WTC11 (cell line): Measurements from ENCODE around the gene GTPBP1. TPM values are rescaled to one million over a fixed set of nuclear protein-coding genes. Genes with fewer than 3 reads are reported as not detected.

ENCODE experiments used
- ATAC-seq: fragments of 200-7000 bp; cut with Tn5 transposase; 2 replicates; pipeline ENCODE4 v1.10.0; 2021; ENCODE audit warnings: mild to moderate bottlenecking, moderate library complexity
- CTCF ChIA-PET: fragments of 300-600 bp; sonication (Branson Sonifier 250); formaldehyde crosslinking; loops from one replicate; lab custom pipeline; 2021; ENCODE audit warnings: antibody characterized with exemption; lab: Charles Lee
- POLR2A ChIA-PET: fragments of 350-600 bp; sonication (Branson Sonifier 250); formaldehyde crosslinking; loops from one replicate; lab custom pipeline; 2021; ENCODE audit warnings: antibody characterized with exemption; lab: Charles Lee
- DNase-seq: peaks from one replicate; pipeline ENCODE4 v3.0.0; 2021; ENCODE audit warnings: low spot score
- H3K27ac Mint-ChIP-seq: 2 replicates; pipeline ENCODE4 v1.8.0; 2021; ENCODE audit warnings: mixed read lengths
- H3K27me3 Mint-ChIP-seq: 2 replicates; pipeline ENCODE4 v1.8.0; 2021; ENCODE audit warnings: low read depth, mild to moderate bottlenecking, moderate library complexity, mixed read lengths
- H3K36me3 Mint-ChIP-seq: 2 replicates; pipeline ENCODE4 v1.8.0; 2021; ENCODE audit warnings: mixed read lengths
- H3K4me1 Mint-ChIP-seq: 2 replicates; pipeline ENCODE4 v1.8.0; 2022; ENCODE audit warnings: mixed read lengths
- H3K4me3 Mint-ChIP-seq: 2 replicates; pipeline ENCODE4 v1.8.0; 2021; ENCODE audit warnings: mild to moderate bottlenecking, moderate library complexity, mixed read lengths
- H3K9me3 Mint-ChIP-seq: 2 replicates; pipeline ENCODE4 v1.8.0; 2021; ENCODE audit warnings: mixed read lengths
- CREB1 ChIP-seq: sonication (generic); formaldehyde crosslinking; IDR thresholded peaks from 2 replicates; pipeline ENCODE4 v1.8.0; 2023; ENCODE audit warnings: mild to moderate bottlenecking, missing genetic modification reagents
- FOXK1 ChIP-seq: sonication (generic); formaldehyde crosslinking; IDR thresholded peaks from 2 replicates; pipeline ENCODE4 v1.8.0; 2022; ENCODE audit warnings: mild to moderate bottlenecking, moderate library complexity, missing genetic modification reagents
- FOXP1 ChIP-seq: sonication (generic); formaldehyde crosslinking; IDR thresholded peaks from 2 replicates; pipeline ENCODE4 v1.8.0; 2022; ENCODE audit warnings: missing genetic modification reagents, mild to moderate bottlenecking, moderate library complexity, borderline replicate concordance
- IRF2 ChIP-seq: sonication (generic); formaldehyde crosslinking; IDR thresholded peaks from 2 replicates; pipeline ENCODE4 v1.8.0; 2022; ENCODE audit warnings: low read depth, missing genetic modification reagents, borderline replicate concordance
- JAZF1 ChIP-seq: fragments of 250-450 bp; sonication (Bioruptor Pico); IDR thresholded peaks from 2 replicates; pipeline ENCODE4 v1.9.0; 2021; ENCODE audit warnings: moderate library complexity, mild to moderate bottlenecking, inconsistent platforms
- KAT7 ChIP-seq: sonication (generic); formaldehyde crosslinking; IDR thresholded peaks from 2 replicates; pipeline ENCODE4 v1.8.1; 2023; ENCODE audit warnings: missing genetic modification reagents, mild to moderate bottlenecking, borderline replicate concordance
- MYBL2 ChIP-seq: sonication (generic); formaldehyde crosslinking; IDR thresholded peaks from 2 replicates; pipeline ENCODE4 v1.8.1; 2023; ENCODE audit warnings: mild to moderate bottlenecking, moderate library complexity, missing genetic modification reagents
- NFE2L1 ChIP-seq: sonication (generic); formaldehyde crosslinking; IDR thresholded peaks from 2 replicates; pipeline ENCODE4 v1.8.1; 2023; ENCODE audit warnings: missing genetic modification reagents
- NFYB ChIP-seq: sonication (generic); formaldehyde crosslinking; conservative IDR thresholded peaks from 2 replicates; pipeline ENCODE4 v1.8.0; 2022; ENCODE audit warnings: low read depth, missing genetic modification reagents
- SMAD4 ChIP-seq: sonication (generic); formaldehyde crosslinking; IDR thresholded peaks from 2 replicates; pipeline ENCODE4 v1.8.0; 2022; ENCODE audit warnings: mild to moderate bottlenecking, missing genetic modification reagents
- TEAD1 ChIP-seq: sonication (generic); formaldehyde crosslinking; IDR thresholded peaks from 2 replicates; pipeline ENCODE4 v1.8.0; 2022; ENCODE audit warnings: mild to moderate bottlenecking, missing genetic modification reagents
- ZBTB21 ChIP-seq: sonication (generic); formaldehyde crosslinking; IDR thresholded peaks from 2 replicates; pipeline ENCODE4 v1.8.1; 2023; ENCODE audit warnings: mild to moderate bottlenecking, missing genetic modification reagents, borderline replicate concordance
- ZNF138 ChIP-seq: sonication (generic); formaldehyde crosslinking; conservative IDR thresholded peaks from 2 replicates; pipeline ENCODE4 v1.8.1; 2022; ENCODE audit warnings: mild to moderate bottlenecking, moderate library complexity, missing genetic modification reagents
- ZNF219 ChIP-seq: sonication (generic); formaldehyde crosslinking; IDR thresholded peaks from 2 replicates; pipeline ENCODE4 v1.8.0; 2023; ENCODE audit warnings: missing genetic modification reagents, mild to moderate bottlenecking, borderline replicate concordance
- ZNF263 ChIP-seq: sonication (generic); formaldehyde crosslinking; IDR thresholded peaks from 2 replicates; pipeline ENCODE4 v1.8.1; 2022; ENCODE audit warnings: low read depth, mild to moderate bottlenecking, moderate library complexity, missing genetic modification reagents
- ZNF423 ChIP-seq: fragments of 250-450 bp; sonication (Bioruptor Pico); IDR thresholded peaks from 2 replicates; pipeline ENCODE4 v2.1.2; 2022; ENCODE audit warnings: mild to moderate bottlenecking, moderate library complexity
- total RNA-seq: library from RNA; stranded (reverse); gene quantifications from 3 replicates; pipeline ENCODE4 v1.2.3, GENCODE V29; 2021
- TF ChIP-seq, protein P1 (sequence below): sonication (generic); formaldehyde crosslinking; IDR thresholded peaks from 2 replicates; pipeline ENCODE4 v1.8.1; 2023; ENCODE audit warnings: mild to moderate bottlenecking, missing genetic modification reagents, moderate library complexity
- TF ChIP-seq, protein P2 (sequence below): sonication (generic); formaldehyde crosslinking; IDR thresholded peaks from 2 replicates; pipeline ENCODE4 v1.8.1; 2022; ENCODE audit warnings: missing genetic modification reagents, borderline replicate concordance
- TF ChIP-seq, protein P3 (sequence below): fragments of 250-450 bp; sonication (Bioruptor Pico); IDR thresholded peaks from 2 replicates; pipeline ENCODE4 v1.9.0; 2021; ENCODE audit warnings: moderate library complexity, mild to moderate bottlenecking, inconsistent platforms, borderline replicate concordance
- TF ChIP-seq, protein P4 (sequence below): sonication (generic); formaldehyde crosslinking; IDR thresholded peaks from 2 replicates; pipeline ENCODE4 v1.8.0; 2023; ENCODE audit warnings: mild to moderate bottlenecking, missing genetic modification reagents
- TF ChIP-seq, protein P5 (sequence below): fragments of 200-600 bp; IDR thresholded peaks from 2 replicates; pipeline ENCODE4 v1.8.0; 2022; ENCODE audit warnings: antibody characterized with exemption
- TF ChIP-seq, protein P6 (sequence below): sonication (generic); formaldehyde crosslinking; IDR thresholded peaks from 2 replicates; pipeline ENCODE4 v1.8.0; 2023; ENCODE audit warnings: missing genetic modification reagents
- TF ChIP-seq, protein P7 (sequence below): sonication (generic); formaldehyde crosslinking; IDR thresholded peaks from 2 replicates; pipeline ENCODE4 v1.8.0; 2022; ENCODE audit warnings: mild to moderate bottlenecking, missing genetic modification reagents
- TF ChIP-seq, protein P8 (sequence below): sonication (generic); formaldehyde crosslinking; conservative IDR thresholded peaks from 2 replicates; pipeline ENCODE4 v1.8.1; 2022; ENCODE audit warnings: mild to moderate bottlenecking, missing genetic modification reagents
- TF ChIP-seq, protein P9 (sequence below): fragments of 250-450 bp; sonication (Bioruptor Pico); IDR thresholded peaks from 2 replicates; pipeline ENCODE4 v1.8.0; 2021; ENCODE audit warnings: mild to moderate bottlenecking

Gene GTPBP1
- total RNA-seq, 1 experiment from 2014 or later, result 108 TPM

DNA sequence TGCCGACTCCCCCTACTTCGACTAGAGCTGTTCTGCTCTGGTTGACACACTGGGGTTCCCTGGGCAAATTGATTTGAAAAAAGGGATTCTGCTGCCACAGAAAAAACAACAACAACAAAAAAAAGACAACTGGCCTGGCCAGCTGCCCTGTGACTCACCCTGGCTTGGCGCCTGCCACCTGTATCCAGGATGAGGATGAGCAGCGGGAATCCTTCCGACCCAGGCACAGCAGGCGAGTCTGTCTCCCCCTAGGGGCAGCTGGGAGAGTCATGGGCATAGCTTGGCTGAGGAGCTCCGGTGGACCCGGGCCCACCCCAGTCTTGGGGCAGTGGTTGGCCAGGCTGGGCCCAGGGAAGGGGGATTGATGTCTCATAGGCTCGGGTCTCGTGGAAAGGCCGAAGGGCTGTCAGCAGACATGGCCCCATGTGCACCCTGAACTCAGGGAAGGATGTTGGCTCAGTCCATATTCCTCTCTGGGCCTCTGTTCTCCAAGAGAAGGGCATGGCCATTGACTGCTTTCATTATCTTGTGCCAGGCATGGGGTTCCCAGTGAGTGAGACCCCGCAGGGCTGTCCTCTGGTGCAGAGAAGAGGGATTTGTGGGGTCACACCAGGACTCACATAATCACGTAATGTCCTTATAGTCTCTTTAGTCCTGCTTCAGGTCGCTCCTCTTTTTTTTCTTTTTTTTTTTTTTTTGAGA, 60.5 kb downstream of the GTPBP1 start:
- ChIA-PET POLR2A (no interaction called here), CTCF (interaction anchor here (0.5 to 5.3 kb wide), 43 partner anchors 8 to 828 kb away, joined by 3 to 83 read pairs (median 4); partner anchors contain the start of genes CBX6, DNAL4, GTPBP1 and NPTXR)
- H3K4me3 Mint-ChIP-seq, result no peak overlapping the region

More for the DNA sequence above, 60.5 kb downstream of the GTPBP1 start:
- DNase-seq (peak; percentile 84), ATAC-seq (peak; percentile 90)
- Mint-ChIP-seq H3K4me1 (0 out of 2 replicates have a peak, but pooled peaks cover 1% of the 10 kb centered on the region), H3K27ac (no peak overlapping the region), H3K9me3 (no peaks in the 10 kb centered on the region), H3K36me3 (no peaks in the 10 kb centered on the region), H3K27me3 (no peaks in the 10 kb centered on the region)
- TF ChIP-seq, protein P1, sequence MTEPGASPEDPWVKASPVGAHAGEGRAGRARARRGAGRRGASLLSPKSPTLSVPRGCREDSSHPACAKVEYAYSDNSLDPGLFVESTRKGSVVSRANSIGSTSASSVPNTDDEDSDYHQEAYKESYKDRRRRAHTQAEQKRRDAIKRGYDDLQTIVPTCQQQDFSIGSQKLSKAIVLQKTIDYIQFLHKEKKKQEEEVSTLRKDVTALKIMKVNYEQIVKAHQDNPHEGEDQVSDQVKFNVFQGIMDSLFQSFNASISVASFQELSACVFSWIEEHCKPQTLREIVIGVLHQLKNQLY (CRISPR knock-in tag), result no peak
- no peak for TF ChIP-seq CREB1
- TF ChIP-seq FOXK1 (CRISPR knock-in tag), result no peak
- no peak for TF ChIP-seq ZBTB21 (CRISPR knock-in tag)
- TF ChIP-seq, protein P2, sequence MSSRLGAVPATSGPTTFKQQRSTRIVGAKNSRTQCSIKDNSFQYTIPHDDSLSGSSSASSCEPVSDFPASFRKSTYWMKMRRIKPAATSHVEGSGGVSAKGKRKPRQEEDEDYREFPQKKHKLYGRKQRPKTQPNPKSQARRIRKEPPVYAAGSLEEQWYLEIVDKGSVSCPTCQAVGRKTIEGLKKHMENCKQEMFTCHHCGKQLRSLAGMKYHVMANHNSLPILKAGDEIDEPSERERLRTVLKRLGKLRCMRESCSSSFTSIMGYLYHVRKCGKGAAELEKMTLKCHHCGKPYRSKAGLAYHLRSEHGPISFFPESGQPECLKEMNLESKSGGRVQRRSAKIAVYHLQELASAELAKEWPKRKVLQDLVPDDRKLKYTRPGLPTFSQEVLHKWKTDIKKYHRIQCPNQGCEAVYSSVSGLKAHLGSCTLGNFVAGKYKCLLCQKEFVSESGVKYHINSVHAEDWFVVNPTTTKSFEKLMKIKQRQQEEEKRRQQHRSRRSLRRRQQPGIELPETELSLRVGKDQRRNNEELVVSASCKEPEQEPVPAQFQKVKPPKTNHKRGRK (CRISPR knock-in tag), result no peak
- TF ChIP-seq ZNF219 (CRISPR knock-in tag), result no peak
- no peak for TF ChIP-seq JAZF1 (CRISPR knock-in tag)
- TF ChIP-seq, protein P3, sequence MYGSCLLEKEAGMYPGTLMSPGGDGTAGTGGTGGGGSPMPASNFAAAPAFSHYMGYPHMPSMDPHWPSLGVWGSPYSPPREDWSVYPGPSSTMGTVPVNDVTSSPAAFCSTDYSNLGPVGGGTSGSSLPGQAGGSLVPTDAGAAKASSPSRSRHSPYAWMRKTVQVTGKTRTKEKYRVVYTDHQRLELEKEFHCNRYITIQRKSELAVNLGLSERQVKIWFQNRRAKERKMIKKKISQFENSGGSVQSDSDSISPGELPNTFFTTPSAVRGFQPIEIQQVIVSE, result no peak
- no peak for TF ChIP-seq SMAD4
- TF ChIP-seq, protein P4, sequence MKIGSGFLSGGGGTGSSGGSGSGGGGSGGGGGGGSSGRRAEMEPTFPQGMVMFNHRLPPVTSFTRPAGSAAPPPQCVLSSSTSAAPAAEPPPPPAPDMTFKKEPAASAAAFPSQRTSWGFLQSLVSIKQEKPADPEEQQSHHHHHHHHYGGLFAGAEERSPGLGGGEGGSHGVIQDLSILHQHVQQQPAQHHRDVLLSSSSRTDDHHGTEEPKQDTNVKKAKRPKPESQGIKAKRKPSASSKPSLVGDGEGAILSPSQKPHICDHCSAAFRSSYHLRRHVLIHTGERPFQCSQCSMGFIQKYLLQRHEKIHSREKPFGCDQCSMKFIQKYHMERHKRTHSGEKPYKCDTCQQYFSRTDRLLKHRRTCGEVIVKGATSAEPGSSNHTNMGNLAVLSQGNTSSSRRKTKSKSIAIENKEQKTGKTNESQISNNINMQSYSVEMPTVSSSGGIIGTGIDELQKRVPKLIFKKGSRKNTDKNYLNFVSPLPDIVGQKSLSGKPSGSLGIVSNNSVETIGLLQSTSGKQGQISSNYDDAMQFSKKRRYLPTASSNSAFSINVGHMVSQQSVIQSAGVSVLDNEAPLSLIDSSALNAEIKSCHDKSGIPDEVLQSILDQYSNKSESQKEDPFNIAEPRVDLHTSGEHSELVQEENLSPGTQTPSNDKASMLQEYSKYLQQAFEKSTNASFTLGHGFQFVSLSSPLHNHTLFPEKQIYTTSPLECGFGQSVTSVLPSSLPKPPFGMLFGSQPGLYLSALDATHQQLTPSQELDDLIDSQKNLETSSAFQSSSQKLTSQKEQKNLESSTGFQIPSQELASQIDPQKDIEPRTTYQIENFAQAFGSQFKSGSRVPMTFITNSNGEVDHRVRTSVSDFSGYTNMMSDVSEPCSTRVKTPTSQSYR, result no peak
- TF ChIP-seq ZNF263 (CRISPR knock-in tag), result no peak
- TF ChIP-seq ZNF423 (CRISPR knock-in tag), result peak; percentile 37; the same call in 1 of the 2 replicates
- TF ChIP-seq, protein P5, sequence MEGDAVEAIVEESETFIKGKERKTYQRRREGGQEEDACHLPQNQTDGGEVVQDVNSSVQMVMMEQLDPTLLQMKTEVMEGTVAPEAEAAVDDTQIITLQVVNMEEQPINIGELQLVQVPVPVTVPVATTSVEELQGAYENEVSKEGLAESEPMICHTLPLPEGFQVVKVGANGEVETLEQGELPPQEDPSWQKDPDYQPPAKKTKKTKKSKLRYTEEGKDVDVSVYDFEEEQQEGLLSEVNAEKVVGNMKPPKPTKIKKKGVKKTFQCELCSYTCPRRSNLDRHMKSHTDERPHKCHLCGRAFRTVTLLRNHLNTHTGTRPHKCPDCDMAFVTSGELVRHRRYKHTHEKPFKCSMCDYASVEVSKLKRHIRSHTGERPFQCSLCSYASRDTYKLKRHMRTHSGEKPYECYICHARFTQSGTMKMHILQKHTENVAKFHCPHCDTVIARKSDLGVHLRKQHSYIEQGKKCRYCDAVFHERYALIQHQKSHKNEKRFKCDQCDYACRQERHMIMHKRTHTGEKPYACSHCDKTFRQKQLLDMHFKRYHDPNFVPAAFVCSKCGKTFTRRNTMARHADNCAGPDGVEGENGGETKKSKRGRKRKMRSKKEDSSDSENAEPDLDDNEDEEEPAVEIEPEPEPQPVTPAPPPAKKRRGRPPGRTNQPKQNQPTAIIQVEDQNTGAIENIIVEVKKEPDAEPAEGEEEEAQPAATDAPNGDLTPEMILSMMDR, result peak; percentile 66
- TF ChIP-seq, protein P6, sequence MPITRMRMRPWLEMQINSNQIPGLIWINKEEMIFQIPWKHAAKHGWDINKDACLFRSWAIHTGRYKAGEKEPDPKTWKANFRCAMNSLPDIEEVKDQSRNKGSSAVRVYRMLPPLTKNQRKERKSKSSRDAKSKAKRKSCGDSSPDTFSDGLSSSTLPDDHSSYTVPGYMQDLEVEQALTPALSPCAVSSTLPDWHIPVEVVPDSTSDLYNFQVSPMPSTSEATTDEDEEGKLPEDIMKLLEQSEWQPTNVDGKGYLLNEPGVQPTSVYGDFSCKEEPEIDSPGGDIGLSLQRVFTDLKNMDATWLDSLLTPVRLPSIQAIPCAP (CRISPR knock-in tag), result no peak
- no peak for TF ChIP-seq IRF2 (CRISPR knock-in tag)
- TF ChIP-seq, protein P7, sequence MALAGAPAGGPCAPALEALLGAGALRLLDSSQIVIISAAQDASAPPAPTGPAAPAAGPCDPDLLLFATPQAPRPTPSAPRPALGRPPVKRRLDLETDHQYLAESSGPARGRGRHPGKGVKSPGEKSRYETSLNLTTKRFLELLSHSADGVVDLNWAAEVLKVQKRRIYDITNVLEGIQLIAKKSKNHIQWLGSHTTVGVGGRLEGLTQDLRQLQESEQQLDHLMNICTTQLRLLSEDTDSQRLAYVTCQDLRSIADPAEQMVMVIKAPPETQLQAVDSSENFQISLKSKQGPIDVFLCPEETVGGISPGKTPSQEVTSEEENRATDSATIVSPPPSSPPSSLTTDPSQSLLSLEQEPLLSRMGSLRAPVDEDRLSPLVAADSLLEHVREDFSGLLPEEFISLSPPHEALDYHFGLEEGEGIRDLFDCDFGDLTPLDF, result no peak
- TF ChIP-seq KAT7, result no peak
- no peak for TF ChIP-seq NFE2L1 (CRISPR knock-in tag)
- no peak for TF ChIP-seq NFYB
- no peak for TF ChIP-seq MYBL2
- no peak for TF ChIP-seq ZNF138 (CRISPR knock-in tag)
- TF ChIP-seq TEAD1 (CRISPR knock-in tag), result no peak
- TF ChIP-seq, protein P8, sequence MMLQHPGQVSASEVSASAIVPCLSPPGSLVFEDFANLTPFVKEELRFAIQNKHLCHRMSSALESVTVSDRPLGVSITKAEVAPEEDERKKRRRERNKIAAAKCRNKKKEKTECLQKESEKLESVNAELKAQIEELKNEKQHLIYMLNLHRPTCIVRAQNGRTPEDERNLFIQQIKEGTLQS (CRISPR knock-in tag), result no peak
- TF ChIP-seq, protein P9, sequence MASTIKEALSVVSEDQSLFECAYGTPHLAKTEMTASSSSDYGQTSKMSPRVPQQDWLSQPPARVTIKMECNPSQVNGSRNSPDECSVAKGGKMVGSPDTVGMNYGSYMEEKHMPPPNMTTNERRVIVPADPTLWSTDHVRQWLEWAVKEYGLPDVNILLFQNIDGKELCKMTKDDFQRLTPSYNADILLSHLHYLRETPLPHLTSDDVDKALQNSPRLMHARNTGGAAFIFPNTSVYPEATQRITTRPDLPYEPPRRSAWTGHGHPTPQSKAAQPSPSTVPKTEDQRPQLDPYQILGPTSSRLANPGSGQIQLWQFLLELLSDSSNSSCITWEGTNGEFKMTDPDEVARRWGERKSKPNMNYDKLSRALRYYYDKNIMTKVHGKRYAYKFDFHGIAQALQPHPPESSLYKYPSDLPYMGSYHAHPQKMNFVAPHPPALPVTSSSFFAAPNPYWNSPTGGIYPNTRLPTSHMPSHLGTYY (CRISPR knock-in tag), result no peak
- 0 out of 2 replicates have a peak, but pooled peaks have one; percentile 34 for TF ChIP-seq FOXP1 (CRISPR knock-in tag)
